ENCODE results near the gene MEIOB. TPM values are rescaled to one million over a fixed set of nuclear protein-coding genes. Genes with fewer than 3 reads are reported as not detected.
"Not testable (repeated sequence)": the region's sequence is repeated elsewhere in the genome, so short reads cannot be mapped to it uniquely, and the experiment has no call there.

The MEIOB gene
- total RNA-seq, 2 donors from 2014 or later = 0.53 to 0.94 TPM

DNA sequence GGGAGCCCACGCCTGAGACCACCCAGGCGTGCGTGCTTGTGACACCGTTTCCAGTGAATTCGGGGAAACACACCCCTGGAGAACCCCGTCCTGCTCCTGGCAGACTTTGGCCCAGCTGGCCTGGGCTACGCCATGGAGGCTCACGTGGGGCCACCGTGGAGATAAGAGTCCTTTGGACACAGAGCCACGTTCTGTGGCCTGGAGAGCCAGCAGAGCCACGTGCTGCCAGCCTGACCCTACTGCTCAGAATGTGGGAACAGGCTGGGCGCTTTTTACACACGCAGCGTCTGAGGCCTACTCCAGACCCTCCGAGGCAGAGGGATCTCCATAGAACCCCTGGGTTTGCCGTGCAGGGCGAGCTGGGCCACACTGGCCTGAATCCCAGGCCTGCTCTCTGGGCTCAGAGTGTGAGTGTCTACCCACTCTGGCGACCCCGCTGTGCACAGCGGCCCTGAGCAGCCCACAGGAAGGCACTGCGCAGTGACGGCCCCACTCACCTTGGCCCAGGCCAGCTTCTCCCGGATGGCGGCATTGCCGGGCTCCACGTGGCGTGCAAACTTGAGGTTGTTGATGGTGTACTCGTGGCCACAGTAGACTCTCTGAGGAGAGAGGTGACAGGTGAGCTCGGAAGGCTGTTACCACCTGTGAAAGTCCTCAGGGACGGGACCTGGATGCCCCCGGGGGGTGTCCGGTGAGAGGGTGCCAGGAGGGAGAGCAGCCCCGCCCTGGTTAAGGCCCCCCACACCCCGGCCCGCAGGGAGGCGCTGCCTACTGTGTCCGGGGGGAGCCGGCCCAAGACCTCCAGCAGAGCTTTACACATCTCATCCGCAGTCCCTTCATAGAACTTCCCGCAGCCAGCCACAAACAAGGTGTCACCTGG, 55.3 kb downstream of the MEIOB start:
- no peaks in the 10 kb centered on the region for H3K9me3 Mint-ChIP-seq
- no peak for DNase-seq
- H3K36me3 Mint-ChIP-seq (ENCODE audit: insufficient read depth in 2 of 2) = no peaks in the 10 kb centered on the region
- no peak for ATAC-seq (replicated peaks in 1 of 2)
- H3K27ac Mint-ChIP-seq = no peak overlapping the region
- no peaks in the 10 kb centered on the region for H3K27me3 Mint-ChIP-seq (ENCODE audit: low read depth)
- no peak overlapping the region for H3K4me3 Mint-ChIP-seq
- peaks cover 5% of the 10 kb centered on the region for H3K4me1 Mint-ChIP-seq (ENCODE audit: low read depth)

DNA sequence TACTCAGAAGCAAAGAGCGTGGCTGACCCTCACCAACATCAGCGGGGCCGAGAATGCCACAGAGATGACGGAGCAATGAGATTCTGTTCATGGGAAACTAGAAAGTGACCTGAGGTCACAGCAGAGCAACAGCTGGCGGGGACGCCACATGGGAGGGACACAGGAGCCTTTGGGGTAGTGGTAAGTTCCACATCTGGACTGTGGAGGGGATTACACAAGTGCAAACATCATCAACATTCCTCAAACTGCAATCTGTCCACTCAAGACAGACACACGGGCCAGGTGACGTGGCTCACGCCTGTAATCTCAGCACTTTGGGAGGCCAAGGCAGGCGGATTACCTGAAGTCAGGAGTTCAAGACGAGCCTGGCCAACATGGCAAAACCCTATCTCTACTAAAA, 56.5 kb downstream of the MEIOB start:
- DNase-seq (no peak), ATAC-seq (replicated peaks in 1 of 2) (no peak)
- H3K27me3 Mint-ChIP-seq (ENCODE audit: low read depth) = no peaks in the 10 kb centered on the region
- peaks cover 5% of the 10 kb centered on the region for H3K4me1 Mint-ChIP-seq (ENCODE audit: low read depth)
- H3K9me3 Mint-ChIP-seq = no peaks in the 10 kb centered on the region
- H3K27ac Mint-ChIP-seq = no peak overlapping the region
- no peak overlapping the region for H3K4me3 Mint-ChIP-seq
- no peaks in the 10 kb centered on the region for H3K36me3 Mint-ChIP-seq (ENCODE audit: insufficient read depth in 2 of 2)

DNA sequence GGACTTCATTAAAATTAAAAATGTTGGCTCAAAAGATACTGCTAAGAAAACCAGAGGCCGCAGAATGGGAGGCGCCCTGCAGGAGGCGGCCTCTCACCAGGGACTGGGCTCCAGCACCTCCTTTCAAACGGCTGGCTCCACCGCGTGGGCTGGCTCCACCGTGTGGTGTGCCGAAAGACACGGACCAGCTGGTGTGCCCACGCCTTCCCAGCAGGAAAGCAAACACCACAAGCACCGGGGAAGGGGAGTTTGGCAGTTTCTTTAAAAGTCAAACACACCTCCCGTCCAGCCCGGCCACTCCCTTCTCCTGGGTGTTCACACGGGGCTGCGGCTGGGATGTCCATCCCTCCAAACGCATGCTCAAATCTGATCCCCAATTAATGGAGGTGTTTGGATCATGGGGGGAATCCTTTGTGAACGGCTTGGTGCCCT, 59.2 kb downstream of the MEIOB start:
- H3K4me1 Mint-ChIP-seq (ENCODE audit: low read depth) = peaks cover 5% of the 10 kb centered on the region
- no peaks in the 10 kb centered on the region for H3K27me3 Mint-ChIP-seq (ENCODE audit: low read depth)
- H3K27ac Mint-ChIP-seq = no peak overlapping the region
- H3K4me3 Mint-ChIP-seq = no peak overlapping the region
- DNase-seq (peak; percentile 53 to 59), ATAC-seq (replicated peaks in 1 of 2) (peak; percentile 68 to 85)
- no peaks in the 10 kb centered on the region for H3K9me3 Mint-ChIP-seq
- no peaks in the 10 kb centered on the region for H3K36me3 Mint-ChIP-seq (ENCODE audit: insufficient read depth in 2 of 2)

DNA sequence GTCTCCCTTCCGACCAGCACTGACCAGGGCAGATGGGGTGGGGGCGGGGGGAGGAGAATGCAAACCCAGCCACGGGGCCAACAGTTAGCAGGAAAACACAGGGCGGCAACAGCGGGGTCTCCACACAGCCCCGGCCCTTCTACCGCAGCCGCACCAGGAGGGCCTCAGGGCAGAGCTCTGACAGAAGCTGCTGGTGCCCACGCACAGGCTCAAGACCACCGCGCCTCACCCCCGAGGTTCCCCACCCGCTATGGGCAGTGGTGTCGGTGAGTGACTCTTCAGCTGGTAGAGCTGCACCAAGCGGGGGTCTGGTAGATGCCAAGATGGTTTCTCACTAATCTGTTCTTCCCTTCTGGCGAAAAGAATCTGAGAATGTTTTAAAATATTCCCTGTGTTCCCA, 61.4 kb downstream of the MEIOB start:
- H3K4me3 Mint-ChIP-seq = no peak overlapping the region
- H3K27me3 Mint-ChIP-seq (ENCODE audit: low read depth) = no peaks in the 10 kb centered on the region
- peaks cover 5% of the 10 kb centered on the region for H3K4me1 Mint-ChIP-seq (ENCODE audit: low read depth)
- no peak for DNase-seq
- peaks cover 1 to 8% of the 10 kb centered on the region in 2 donors for H3K36me3 Mint-ChIP-seq (ENCODE audit: insufficient read depth in 2 of 2)
- H3K27ac Mint-ChIP-seq = no peak overlapping the region
- no peak for ATAC-seq (replicated peaks in 1 of 2)
- H3K9me3 Mint-ChIP-seq = no peaks in the 10 kb centered on the region

DNA sequence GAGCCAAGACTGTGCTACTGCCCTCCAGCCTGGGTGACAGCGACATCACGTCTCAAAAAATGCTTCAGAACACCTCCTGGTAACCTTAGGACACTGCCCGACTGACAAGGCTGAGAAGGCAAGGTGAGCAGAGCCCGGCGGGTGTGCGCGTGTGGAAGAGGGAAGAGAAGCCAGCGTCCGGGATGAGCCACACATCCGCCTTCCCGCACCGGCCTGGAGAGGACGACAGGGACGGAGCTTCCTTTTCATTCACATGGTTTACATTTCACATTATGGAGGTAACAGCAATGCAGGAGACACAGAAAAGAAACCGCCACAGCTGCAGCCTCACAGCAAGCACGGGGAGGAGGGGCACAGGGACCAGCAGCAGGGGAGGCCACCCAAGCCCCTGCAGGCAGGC, 61.9 kb downstream of the MEIOB start:
- Mint-ChIP-seq H3K27me3 (ENCODE audit: low read depth) (no peaks in the 10 kb centered on the region), H3K36me3 (ENCODE audit: insufficient read depth in 2 of 2) (peaks cover 1 to 8% of the 10 kb centered on the region in 2 donors), H3K4me1 (ENCODE audit: low read depth) (peaks cover 5% of the 10 kb centered on the region), H3K9me3 (no peaks in the 10 kb centered on the region), H3K4me3 (no peak overlapping the region), H3K27ac (no peak overlapping the region)
- ATAC-seq (replicated peaks in 1 of 2) (no peak), DNase-seq (no peak)

DNA sequence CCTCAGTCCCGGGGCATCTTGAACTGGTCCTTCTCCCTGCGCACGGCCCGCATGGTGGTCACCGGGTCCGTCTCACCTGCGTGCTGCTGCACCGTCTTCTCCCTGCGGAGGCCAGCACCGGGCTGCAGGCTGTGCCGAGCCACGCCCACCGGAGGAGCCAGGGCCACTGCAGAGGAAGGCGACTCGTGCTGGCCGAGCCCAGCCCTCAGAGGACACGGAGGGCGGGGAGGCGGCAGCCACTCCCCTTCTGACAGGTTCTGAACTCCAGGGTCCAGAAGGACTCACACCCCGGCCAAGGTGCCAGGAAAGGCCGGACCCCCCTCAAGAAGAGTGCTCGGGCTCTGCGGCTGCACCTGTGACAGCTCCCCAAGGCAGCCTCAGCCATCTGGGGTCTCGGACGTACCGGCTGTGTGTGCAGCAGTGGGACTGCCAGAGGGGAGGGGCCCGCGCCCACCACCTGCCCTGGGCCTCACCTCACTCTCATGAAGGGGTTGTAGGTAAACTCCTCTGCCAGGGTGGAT, 62.6 kb downstream of the MEIOB start:
- H3K27ac Mint-ChIP-seq = no peak overlapping the region
- no peaks in the 10 kb centered on the region for H3K27me3 Mint-ChIP-seq (ENCODE audit: low read depth)
- DNase-seq (no peak), ATAC-seq (replicated peaks in 1 of 2) (no peak)
- H3K4me3 Mint-ChIP-seq = no peak overlapping the region
- H3K36me3 Mint-ChIP-seq (ENCODE audit: insufficient read depth in 2 of 2) = peaks cover 1 to 8% of the 10 kb centered on the region in 2 donors
- H3K9me3 Mint-ChIP-seq = no peaks in the 10 kb centered on the region
- peaks cover 5% of the 10 kb centered on the region for H3K4me1 Mint-ChIP-seq (ENCODE audit: low read depth)

DNA sequence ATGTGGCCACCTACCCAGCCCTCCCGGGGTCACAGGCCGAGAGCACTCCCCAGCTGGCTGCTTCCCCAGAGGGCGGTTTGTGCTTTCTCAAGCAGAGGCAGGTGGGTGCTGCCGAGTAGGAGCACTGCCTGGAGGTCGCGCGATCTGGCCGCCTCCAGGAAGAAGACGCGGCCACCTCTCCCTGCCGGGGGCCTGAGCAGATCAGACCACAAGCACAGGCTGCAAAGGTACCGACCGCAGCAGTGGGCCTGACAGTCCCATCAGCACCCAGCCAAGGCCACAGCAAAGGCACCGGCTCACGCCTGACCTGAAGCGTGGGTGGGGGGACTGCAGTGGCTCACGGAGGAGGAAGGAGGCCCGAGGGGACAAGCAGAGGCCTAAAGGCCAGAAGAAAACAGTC, 63.3 kb downstream of the MEIOB start:
- Mint-ChIP-seq H3K9me3 (no peaks in the 10 kb centered on the region), H3K4me3 (no peak overlapping the region), H3K27ac (no peak overlapping the region), H3K27me3 (ENCODE audit: low read depth) (no peaks in the 10 kb centered on the region), H3K4me1 (ENCODE audit: low read depth) (peaks cover 5% of the 10 kb centered on the region), H3K36me3 (ENCODE audit: insufficient read depth in 2 of 2) (peaks cover 1 to 8% of the 10 kb centered on the region in 2 donors)
- DNase-seq (no peak), ATAC-seq (replicated peaks in 1 of 2) (no peak)

DNA sequence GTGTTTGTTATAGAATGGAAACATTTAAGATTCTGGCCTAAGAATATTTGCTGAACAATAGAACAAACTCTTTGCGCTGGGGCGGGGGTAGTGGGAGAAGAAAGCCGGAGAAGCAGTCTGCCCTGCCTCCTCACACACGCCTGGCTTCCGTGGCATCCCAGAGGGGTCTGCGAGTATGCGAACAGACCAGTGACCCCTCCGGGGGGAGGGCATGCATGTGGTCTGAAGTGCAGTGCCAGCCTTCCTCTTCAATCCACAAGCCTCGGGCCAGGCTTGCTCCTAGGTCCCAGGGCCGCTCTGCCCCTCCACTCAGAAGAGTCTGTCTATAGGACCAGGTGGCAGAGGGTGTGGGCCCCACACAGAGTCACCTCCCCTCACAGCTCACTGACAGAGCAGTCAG, 64.3 kb downstream of the MEIOB start:
- no peak for ATAC-seq (replicated peaks in 1 of 2)
- H3K4me3 Mint-ChIP-seq = no peak overlapping the region
- H3K36me3 Mint-ChIP-seq (ENCODE audit: insufficient read depth in 2 of 2) = peaks cover 1 to 8% of the 10 kb centered on the region in 2 donors
- no peaks in the 10 kb centered on the region for H3K9me3 Mint-ChIP-seq
- peaks cover 5% of the 10 kb centered on the region for H3K4me1 Mint-ChIP-seq (ENCODE audit: low read depth)
- no peak overlapping the region for H3K27ac Mint-ChIP-seq
- no peaks in the 10 kb centered on the region for H3K27me3 Mint-ChIP-seq (ENCODE audit: low read depth)
- DNase-seq = no peak

DNA sequence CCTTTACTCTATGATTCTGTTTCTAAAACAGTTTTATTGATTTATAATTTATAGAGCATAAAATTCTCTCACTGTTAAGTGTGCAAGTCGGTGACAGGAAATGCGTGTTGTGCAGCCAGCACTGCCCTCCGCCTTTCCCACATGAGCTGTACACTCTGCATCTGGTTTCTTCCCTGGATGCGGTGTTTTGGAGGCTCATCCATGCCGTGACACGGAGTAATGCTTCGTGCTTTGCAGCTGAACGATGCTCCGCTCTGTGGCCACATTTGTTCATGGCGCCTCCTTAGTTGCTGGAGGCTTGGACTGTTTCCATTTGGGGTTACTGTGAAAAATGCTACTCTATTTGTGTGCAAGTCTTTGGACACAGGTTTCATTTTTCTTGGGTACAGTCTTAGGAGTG, 71.3 kb downstream of the MEIOB start:
- no peaks in the 10 kb centered on the region for H3K27me3 Mint-ChIP-seq (ENCODE audit: low read depth)
- no peak for ATAC-seq (replicated peaks in 1 of 2)
- no peaks in the 10 kb centered on the region for H3K4me1 Mint-ChIP-seq (ENCODE audit: low read depth)
- H3K36me3 Mint-ChIP-seq (ENCODE audit: insufficient read depth in 2 of 2) = peaks cover 10 to 19% of the 10 kb centered on the region in 2 donors
- DNase-seq = no peak
- peaks cover 8 to 10% of the 10 kb centered on the region in 2 donors for H3K9me3 Mint-ChIP-seq
- H3K4me3 Mint-ChIP-seq = no peak overlapping the region
- H3K27ac Mint-ChIP-seq = no peak overlapping the region

DNA sequence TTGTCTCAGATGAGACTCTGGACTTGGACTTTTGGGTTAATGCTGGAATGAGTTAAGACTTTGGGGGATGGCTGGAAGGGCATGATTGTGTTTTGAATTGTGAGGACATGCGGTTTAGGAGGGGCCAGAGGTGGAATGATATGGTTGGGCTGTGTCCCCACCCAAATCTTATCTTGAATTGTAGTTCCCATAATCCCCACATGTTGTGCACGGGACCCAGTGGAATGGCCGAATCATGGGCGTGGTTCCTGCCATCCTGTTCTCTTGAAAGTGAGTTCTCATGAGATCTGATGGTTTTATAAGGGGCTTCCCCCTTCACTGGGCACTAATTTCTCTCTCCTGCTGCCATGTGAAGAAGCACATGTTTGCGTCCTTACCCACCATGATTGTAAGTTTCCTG, 72.7 kb downstream of the MEIOB start:
- not testable (repeated sequence) for H3K27ac Mint-ChIP-seq; H3K27me3 Mint-ChIP-seq (ENCODE audit: low read depth); H3K9me3 Mint-ChIP-seq; ATAC-seq (replicated peaks in 1 of 2); DNase-seq; H3K4me3 Mint-ChIP-seq; H3K4me1 Mint-ChIP-seq (ENCODE audit: low read depth)
- peaks cover 8 to 19% of the 10 kb centered on the region in 2 donors for H3K36me3 Mint-ChIP-seq (ENCODE audit: insufficient read depth in 2 of 2)

DNA sequence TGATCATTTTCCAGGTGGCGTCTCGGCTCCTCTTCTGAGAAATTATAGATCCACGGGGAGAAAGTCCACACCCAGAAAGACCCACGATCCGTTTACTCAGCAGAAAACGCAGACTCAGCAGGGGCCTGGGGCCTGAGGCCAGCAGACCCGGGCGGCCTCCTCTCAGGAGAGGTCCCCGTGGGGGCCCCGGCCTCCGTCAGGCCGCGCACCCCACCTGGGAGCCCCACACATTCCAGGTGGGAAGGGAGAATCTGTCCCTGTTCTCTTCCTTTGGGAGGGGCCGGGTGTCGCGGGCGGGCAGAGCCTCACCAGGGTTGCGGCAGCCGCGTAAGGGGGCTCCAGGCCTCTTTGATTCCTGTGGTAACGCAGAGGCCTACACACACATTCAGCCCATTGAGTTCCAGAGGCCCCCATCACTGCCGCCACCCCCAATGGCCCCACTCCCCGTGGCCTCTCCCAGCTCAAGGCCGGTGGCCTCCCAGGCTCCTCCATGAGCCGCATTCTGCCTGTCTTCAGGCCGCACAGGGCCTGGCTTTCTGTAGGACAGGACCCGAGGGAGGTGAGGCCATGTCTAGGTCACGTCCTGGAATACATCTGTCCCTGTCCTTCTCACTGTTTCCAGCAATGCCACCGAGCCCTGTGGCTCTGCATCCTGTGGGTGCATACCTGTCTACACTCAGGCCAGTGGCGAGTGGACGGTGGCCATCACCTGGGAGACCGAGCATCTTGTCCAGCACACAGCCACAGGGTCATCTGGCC, 76.9 kb downstream of the MEIOB start:
- H3K27me3 Mint-ChIP-seq (ENCODE audit: low read depth) = no peaks in the 10 kb centered on the region
- peaks cover 6 to 10% of the 10 kb centered on the region in 2 donors for H3K9me3 Mint-ChIP-seq
- no peak overlapping the region for H3K27ac Mint-ChIP-seq
- DNase-seq (no peak), ATAC-seq (replicated peaks in 1 of 2) (no peak)
- H3K36me3 Mint-ChIP-seq (ENCODE audit: insufficient read depth in 2 of 2) = peaks cover 7 to 12% of the 10 kb centered on the region in 2 donors
- no peaks in the 10 kb centered on the region for H3K4me1 Mint-ChIP-seq (ENCODE audit: low read depth)
- no peak overlapping the region for H3K4me3 Mint-ChIP-seq

DNA sequence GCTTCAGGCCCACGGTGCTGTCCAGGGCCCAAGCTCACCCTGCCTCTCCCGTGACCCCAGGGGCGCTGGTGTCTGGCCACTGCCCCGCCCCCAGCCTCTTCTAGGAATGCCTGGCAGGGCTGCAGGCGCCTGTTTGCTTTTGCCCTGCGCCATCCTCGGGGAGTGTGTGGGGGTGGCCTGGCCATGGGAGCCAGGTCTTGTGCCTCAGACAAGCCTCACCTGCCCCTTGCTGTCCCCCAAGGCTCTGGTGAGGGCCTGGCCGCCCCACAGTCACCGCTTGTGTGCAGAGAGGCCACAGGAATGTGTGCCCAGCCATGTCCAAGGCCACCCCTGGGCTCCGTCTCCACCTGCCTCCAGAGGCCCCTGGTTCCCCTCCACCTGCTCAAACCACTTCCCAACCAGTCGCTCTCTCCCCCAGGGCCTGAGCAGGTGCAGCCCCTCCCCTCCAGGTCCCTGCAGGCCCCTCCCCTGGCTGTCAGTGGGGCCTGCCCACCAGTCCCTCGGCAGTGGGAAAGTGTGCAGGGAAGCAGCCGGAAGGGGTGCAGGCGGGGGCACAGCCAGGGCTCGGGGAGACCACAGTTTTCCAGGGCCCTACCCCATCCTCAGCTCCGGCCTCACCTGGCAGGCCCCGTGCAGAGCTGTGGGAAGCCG, 77.6 kb downstream of the MEIOB start:
- H3K9me3 Mint-ChIP-seq = peaks cover 3 to 6% of the 10 kb centered on the region in 2 donors
- no peak for DNase-seq
- no peaks in the 10 kb centered on the region for H3K27me3 Mint-ChIP-seq (ENCODE audit: low read depth)
- peaks cover 6% of the 10 kb centered on the region in 2 donors for H3K36me3 Mint-ChIP-seq (ENCODE audit: insufficient read depth in 2 of 2)
- H3K4me1 Mint-ChIP-seq (ENCODE audit: low read depth) = no peaks in the 10 kb centered on the region
- no peak for ATAC-seq (replicated peaks in 1 of 2)
- H3K4me3 Mint-ChIP-seq = no peak overlapping the region
- H3K27ac Mint-ChIP-seq = no peak overlapping the region
